Mesendoderm (in vitro differentiated cells): ENCODE data around the gene ACVR1C.
A peak's percentile ranks its signal among the peaks of the same experiment; 100 is the strongest.

ENCODE experiments used
- DNase-seq: peaks from one replicate; pipeline ENCODE4 v3.0.0; 2013
- H2AK5ac ChIP-seq: 2 replicates; pipeline ENCODE4 v1.6.1; 2013; ENCODE audit warnings: low read length, inconsistent platforms
- H2BK120ac ChIP-seq: 2 replicates; pipeline ENCODE4 v1.6.1; 2013; ENCODE audit warnings: low read depth, mild to moderate bottlenecking, low read length, moderate library complexity, mixed read lengths
- H2BK15ac ChIP-seq: replicated peaks from 2 replicates; pipeline ENCODE4 v1.6.1; 2013; ENCODE audit warnings: low read depth, mild to moderate bottlenecking, moderate library complexity
- H2BK5ac ChIP-seq: 2 replicates; pipeline ENCODE4 v1.6.1; 2013; ENCODE audit warnings: low read length, inconsistent platforms
- H3K18ac ChIP-seq: 2 replicates; pipeline ENCODE4 v1.6.1; 2013; ENCODE audit warnings: mild to moderate bottlenecking, low read length, mixed read lengths
- H3K23ac ChIP-seq: one replicate; pipeline ENCODE4 v1.6.1; 2013; ENCODE audit warnings: low read length
- H3K27ac ChIP-seq: 2 replicates; pipeline ENCODE4 v1.5.1; 2013; ENCODE audit warnings: low read depth, mild to moderate bottlenecking, inconsistent platforms, low read length, moderate library complexity
- H3K27me3 ChIP-seq: 2 replicates; pipeline ENCODE4 v1.6.1; 2013; ENCODE audit warnings: low read length, control low read depth, mild to moderate bottlenecking, inconsistent platforms; ENCODE audit not compliant: insufficient read depth, poor library complexity
- H3K36me3 ChIP-seq: 2 replicates; pipeline ENCODE4 v1.6.1; 2013; ENCODE audit warnings: low read length, inconsistent platforms; ENCODE audit not compliant: control insufficient read depth, insufficient read depth
- H3K4ac ChIP-seq: one replicate; pipeline ENCODE4 v1.6.1; 2013; ENCODE audit warnings: low read depth, mild to moderate bottlenecking, low read length, moderate library complexity
- H3K4me1 ChIP-seq: 2 replicates; pipeline ENCODE4 v1.6.1; 2013; ENCODE audit warnings: low read depth, low read length, inconsistent platforms; ENCODE audit not compliant: control insufficient read depth
- H3K4me2 ChIP-seq: 2 replicates; pipeline ENCODE4 v1.6.1; 2013; ENCODE audit warnings: low read length
- H3K4me3 ChIP-seq: 2 replicates; pipeline ENCODE4 v1.5.1; 2013; ENCODE audit warnings: mild to moderate bottlenecking, low read length
- H3K56ac ChIP-seq: one replicate; pipeline ENCODE4 v1.6.1; 2013; ENCODE audit warnings: low read length
- H3K79me1 ChIP-seq: 2 replicates; pipeline ENCODE4 v1.6.1; 2013; ENCODE audit warnings: low read length, inconsistent platforms
- H3K79me2 ChIP-seq: 2 replicates; pipeline ENCODE4 v1.6.1; 2013; ENCODE audit warnings: mild to moderate bottlenecking, low read length; ENCODE audit not compliant: control insufficient read depth, insufficient read depth
- H3K9ac ChIP-seq: 2 replicates; pipeline ENCODE4 v1.6.1; 2013; ENCODE audit warnings: low read length, inconsistent platforms
- H4K5ac ChIP-seq: one replicate; pipeline ENCODE4 v1.6.1; 2013; ENCODE audit warnings: low read length
- H4K8ac ChIP-seq: one replicate; pipeline ENCODE4 v1.6.1; 2013; ENCODE audit warnings: low read depth, mild to moderate bottlenecking, control low read depth, low read length, moderate library complexity
- WGBS: extraction: QIAGEN DNeasy Blood & Tissue Kit; methylation state at CpG from one replicate; pipeline ENCODE4 v1.1.7; 2013; ENCODE audit warnings: low lambda C conversion rate, missing lambda C conversion rate; ENCODE audit not compliant: insufficient coverage; ENCODE audit errors: extremely low coverage; 5-methylcytosine and 5-hydroxymethylcytosine counted together

ACVR1C gene

GRCh38 chr2:157596992-157597681, 31.5 kb downstream of the ACVR1C start:
- H3K9ac ChIP-seq = no peak overlapping the region
- no peak overlapping the region for H2BK15ac ChIP-seq
- no peak overlapping the region for H3K56ac ChIP-seq
- no peak overlapping the region for H4K5ac ChIP-seq
- H3K27ac ChIP-seq = no peak overlapping the region
- H3K4me1 ChIP-seq = no peaks in the 10 kb centered on the region
- DNase-seq = peak; percentile 69
- H2BK120ac ChIP-seq = no peak overlapping the region
- no peak overlapping the region for H3K18ac ChIP-seq
- no peaks in the 10 kb centered on the region for H3K27me3 ChIP-seq
- H3K23ac ChIP-seq = no peak overlapping the region
- no peaks in the 10 kb centered on the region for H3K36me3 ChIP-seq
- no peaks in the 10 kb centered on the region for H3K79me1 ChIP-seq
- H2BK5ac ChIP-seq = no peak overlapping the region
- no peak overlapping the region for H2AK5ac ChIP-seq
- no peak overlapping the region for H4K8ac ChIP-seq
- H3K4me2 ChIP-seq = no peak overlapping the region
- H3K4me3 ChIP-seq = no peak overlapping the region
- no peaks in the 10 kb centered on the region for H3K79me2 ChIP-seq
- no peak overlapping the region for H3K4ac ChIP-seq
- no CpG with 5 or more reads among the region's 45 CpGs for WGBS

- H3K18ac ChIP-seq = no peak overlapping the region
- H3K4ac ChIP-seq = no peak overlapping the region
- no CpG with 5 or more reads among the region's 1 CpG for WGBS
- no peak overlapping the region for H2BK15ac ChIP-seq
- no peaks in the 10 kb centered on the region for H3K27me3 ChIP-seq
- H4K5ac ChIP-seq = no peak overlapping the region
- H3K4me2 ChIP-seq = no peak overlapping the region
- no peak for DNase-seq
- H3K9ac ChIP-seq = no peak overlapping the region
- no peak overlapping the region for H3K56ac ChIP-seq
- H2BK120ac ChIP-seq = no peak overlapping the region
- no peak overlapping the region for H3K27ac ChIP-seq
- no peak overlapping the region for H4K8ac ChIP-seq
- no peak overlapping the region for H2BK5ac ChIP-seq
- no peaks in the 10 kb centered on the region for H3K36me3 ChIP-seq
- no peaks in the 10 kb centered on the region for H3K79me2 ChIP-seq
- no peak overlapping the region for H3K4me3 ChIP-seq
- H2AK5ac ChIP-seq = no peak overlapping the region
- H3K23ac ChIP-seq = no peak overlapping the region
- no peaks in the 10 kb centered on the region for H3K79me1 ChIP-seq
- H3K4me1 ChIP-seq = no peaks in the 10 kb centered on the region
Observed at GRCh38 chr2:157593411-157593810, 35.3 kb downstream of the ACVR1C start.

GRCh38 chr2:157592948-157593347, 35.7 kb downstream of the ACVR1C start:
- H2BK120ac ChIP-seq = no peak overlapping the region
- H2BK15ac ChIP-seq = no peak overlapping the region
- no peak overlapping the region for H3K18ac ChIP-seq
- H3K79me2 ChIP-seq = no peaks in the 10 kb centered on the region
- WGBS = no CpG with 5 or more reads among the region's 2 CpGs
- no peak overlapping the region for H2BK5ac ChIP-seq
- no peak overlapping the region for H2AK5ac ChIP-seq
- no peak overlapping the region for H3K4me3 ChIP-seq
- H3K36me3 ChIP-seq = no peaks in the 10 kb centered on the region
- DNase-seq = no peak
- no peak overlapping the region for H3K27ac ChIP-seq
- H3K4me1 ChIP-seq = no peaks in the 10 kb centered on the region
- H3K9ac ChIP-seq = no peak overlapping the region
- no peak overlapping the region for H3K23ac ChIP-seq
- no peak overlapping the region for H4K5ac ChIP-seq
- H3K56ac ChIP-seq = no peak overlapping the region
- no peak overlapping the region for H4K8ac ChIP-seq
- H3K79me1 ChIP-seq = no peaks in the 10 kb centered on the region
- no peak overlapping the region for H3K4ac ChIP-seq
- H3K27me3 ChIP-seq = no peaks in the 10 kb centered on the region
- no peak overlapping the region for H3K4me2 ChIP-seq

- Histone ChIP-seq H3K79me2 (no peaks in the 10 kb centered on the region), H4K5ac (no peak overlapping the region), H3K4me1 (no peaks in the 10 kb centered on the region), H3K27me3 (no peaks in the 10 kb centered on the region), H3K79me1 (no peaks in the 10 kb centered on the region), H3K18ac (no peak overlapping the region), H3K27ac (no peak overlapping the region), H3K4ac (no peak overlapping the region), H3K56ac (no peak overlapping the region), H3K23ac (no peak overlapping the region), H2BK5ac (no peak overlapping the region), H2BK15ac (no peak overlapping the region), H2BK120ac (no peak overlapping the region), H3K4me3 (no peak overlapping the region), H2AK5ac (no peak overlapping the region), H3K36me3 (no peaks in the 10 kb centered on the region), H3K9ac (no peak overlapping the region), H3K4me2 (no peak overlapping the region), H4K8ac (no peak overlapping the region)
- no peak for DNase-seq
- no CpG with 5 or more reads among the region's 3 CpGs for WGBS
Observed at GRCh38 chr2:157592374-157592773, 36.3 kb downstream of the ACVR1C start.

- no peak overlapping the region for H3K56ac ChIP-seq
Observed at GRCh38 chr2:157587576-157587975, 41.1 kb downstream of the ACVR1C start.

GRCh38 chr2:157574165-157574564, 54.5 kb downstream of the ACVR1C start:
- H3K79me1 ChIP-seq = no peaks in the 10 kb centered on the region
- no peak overlapping the region for H3K23ac ChIP-seq
- H3K4me1 ChIP-seq = no peaks in the 10 kb centered on the region
- H3K4me2 ChIP-seq = no peak overlapping the region
- H4K8ac ChIP-seq = no peak overlapping the region
- H2BK120ac ChIP-seq = no peak overlapping the region
- H2BK5ac ChIP-seq = no peak overlapping the region
- H3K9ac ChIP-seq = no peak overlapping the region
- no peak overlapping the region for H2AK5ac ChIP-seq
- DNase-seq = no peak
- H3K4me3 ChIP-seq = no peak overlapping the region
- H3K56ac ChIP-seq = no peak overlapping the region
- no peak overlapping the region for H4K5ac ChIP-seq
- H3K36me3 ChIP-seq = no peaks in the 10 kb centered on the region
- no peaks in the 10 kb centered on the region for H3K27me3 ChIP-seq
- H2BK15ac ChIP-seq = no peak overlapping the region
- H3K79me2 ChIP-seq = no peaks in the 10 kb centered on the region
- no peak overlapping the region for H3K4ac ChIP-seq
- no peak overlapping the region for H3K18ac ChIP-seq
- H3K27ac ChIP-seq = no peak overlapping the region

More at GRCh38 chr2:157587576-157587975, 41.1 kb downstream of the ACVR1C start:
- no peak overlapping the region for H4K5ac ChIP-seq
- no peak overlapping the region for H3K4me2 ChIP-seq
- DNase-seq = peak; percentile 1
- H3K4me1 ChIP-seq = no peaks in the 10 kb centered on the region
- H3K27me3 ChIP-seq = no peaks in the 10 kb centered on the region
- no CpG with 5 or more reads among the region's 1 CpG for WGBS
- no peak overlapping the region for H3K23ac ChIP-seq
- H3K27ac ChIP-seq = no peak overlapping the region
- H3K36me3 ChIP-seq = no peaks in the 10 kb centered on the region
- H3K4ac ChIP-seq = no peak overlapping the region
- H3K4me3 ChIP-seq = no peak overlapping the region
- H2BK120ac ChIP-seq = no peak overlapping the region
- no peaks in the 10 kb centered on the region for H3K79me1 ChIP-seq
- no peak overlapping the region for H2BK5ac ChIP-seq
- no peak overlapping the region for H3K18ac ChIP-seq
- no peak overlapping the region for H3K9ac ChIP-seq
- no peaks in the 10 kb centered on the region for H3K79me2 ChIP-seq
- H2AK5ac ChIP-seq = no peak overlapping the region
- H2BK15ac ChIP-seq = no peak overlapping the region
- H4K8ac ChIP-seq = no peak overlapping the region
